ENCODE data around the gene IL2RA. TPM values are rescaled to one million over a fixed set of nuclear protein-coding genes. Genes with fewer than 3 reads are reported as not detected.
A peak's percentile ranks its signal among the peaks of the same experiment; 100 is the strongest.

IL2RA gene
- total and polyA plus RNA-seq, 9 of the 15 experiments (the other 6 are each of a cell fraction or from before 2014, with no cell fraction given): 0.95 TPM; not detected in 8

DNA sequence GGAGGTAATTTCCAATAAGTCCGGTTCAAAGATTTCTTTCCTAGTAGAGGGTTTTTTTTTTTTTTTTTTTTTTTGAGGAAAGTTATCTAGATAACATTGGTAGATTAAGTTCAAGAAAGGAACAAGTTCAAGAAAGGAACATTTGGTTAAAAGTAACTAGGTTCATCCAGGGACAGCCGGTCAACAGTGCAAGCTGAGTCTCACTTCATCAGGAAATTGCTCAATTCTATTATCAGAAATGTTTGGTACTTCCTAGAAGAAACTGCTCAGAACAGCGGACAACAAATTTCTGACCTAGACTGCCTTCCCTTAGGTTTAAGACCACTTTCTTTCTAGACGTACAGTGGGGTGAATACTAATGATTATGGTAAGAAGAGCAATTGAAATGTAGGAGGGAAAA lies 3.7 kb upstream of the IL2RA start:
- Histone ChIP-seq H3K9me1 (ENCODE audit: control insufficient read depth, insufficient read depth, low read length) (no peaks in the 10 kb centered on the region), H3K4me1 (replicated peaks in 1 of 2; ENCODE audit: control insufficient read depth in 2 of 2, insufficient read depth in 2 of 2, low read length in 2 of 2) (peaks cover 0 to 3% of the 10 kb centered on the region in 2 experiments; a peak in 1 of 5 replicates), H3K4me2 (ENCODE audit: insufficient read depth, low read length) (no peak overlapping the region), H3K9ac (ENCODE audit: insufficient read depth in 1 of 2, low read depth in 2 of 2, low read length in 2 of 2) (no peak overlapping the region), H2AFZ (ENCODE audit: low read depth, low read length) (no peak overlapping the region), H3K36me3 (ENCODE audit: control insufficient read depth, insufficient read depth, low read length) (no peaks in the 10 kb centered on the region), H3K9me3 (replicated peaks; ENCODE audit: control insufficient read depth, insufficient read depth, low read depth, low read length) (no peaks in the 10 kb centered on the region), H3K4me3 (no peak overlapping the region), H3K79me2 (ENCODE audit: control insufficient read depth, insufficient read depth, low read length) (no peaks in the 10 kb centered on the region), H4K20me1 (replicated peaks; ENCODE audit: control insufficient read depth, insufficient read depth, low read length) (no peaks in the 10 kb centered on the region), H3K27ac (ENCODE audit: extremely low read depth, low read depth, low read length) (no peak overlapping the region), H3K27me3 (ENCODE audit: control insufficient read depth in 2 of 2, insufficient read depth in 2 of 2, low read length in 2 of 2) (peaks cover 13 to 27% of the 10 kb centered on the region in 2 experiments)
- in situ Hi-C loops (cut with MboI) (no loop called here), intact Hi-C loops (cut with micrococcal nuclease) (no loop called here)
- no peak for TF ChIP-seq SNIP1 (IDR thresholded peaks at IDR 0.05; ENCODE audit: low read depth)
- no peak for TF ChIP-seq CEBPG (CRISPR knock-in tag; IDR thresholded peaks at IDR 0.05)
- TF ChIP-seq CEBPG (tag; conservative IDR thresholded peaks at IDR 0.05 in 1 of 2, IDR thresholded peaks at IDR 0.05 in 1 of 2): peak; percentile 24 to 58; a peak in 2 of 4 replicates
- TF ChIP-seq NFE2L1 (tag; IDR thresholded peaks at IDR 0.05; ENCODE audit: borderline replicate concordance, low read depth): no peak
- TF ChIP-seq, protein P1, sequence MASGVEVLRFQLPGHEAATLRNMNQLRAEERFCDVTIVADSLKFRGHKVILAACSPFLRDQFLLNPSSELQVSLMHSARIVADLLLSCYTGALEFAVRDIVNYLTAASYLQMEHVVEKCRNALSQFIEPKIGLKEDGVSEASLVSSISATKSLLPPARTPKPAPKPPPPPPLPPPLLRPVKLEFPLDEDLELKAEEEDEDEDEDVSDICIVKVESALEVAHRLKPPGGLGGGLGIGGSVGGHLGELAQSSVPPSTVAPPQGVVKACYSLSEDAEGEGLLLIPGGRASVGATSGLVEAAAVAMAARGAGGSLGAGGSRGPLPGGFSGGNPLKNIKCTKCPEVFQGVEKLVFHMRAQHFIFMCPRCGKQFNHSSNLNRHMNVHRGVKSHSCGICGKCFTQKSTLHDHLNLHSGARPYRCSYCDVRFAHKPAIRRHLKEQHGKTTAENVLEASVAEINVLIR (CRISPR knock-in tag; IDR thresholded peaks at IDR 0.05): no peak
- peak; percentile 51 for TF ChIP-seq ETV1 (tag; conservative IDR thresholded peaks at IDR 0.05; ENCODE audit: low read depth)
- TF ChIP-seq BACH1 (tag; IDR thresholded peaks at IDR 0.05): no peak
- no peak for TF ChIP-seq FOXA1 (IDR thresholded peaks at IDR 0.05; ENCODE audit: borderline replicate concordance)
- TF ChIP-seq NFYB (IDR thresholded peaks at IDR 0.05; ENCODE audit: extremely low read depth, insufficient read length): no peak
- 0 out of 2 replicates have a peak, but pooled peaks have one; percentile 34 for TF ChIP-seq GABPA (tag; conservative IDR thresholded peaks at IDR 0.05; ENCODE audit: low read depth)
- TF ChIP-seq EP300 (IDR thresholded peaks at IDR 0.05; ENCODE audit: low read length): 0 out of 2 replicates have a peak, but pooled peaks have one; percentile 33
- TF ChIP-seq HDGF (IDR thresholded peaks at IDR 0.05): no peak
- peak; percentile 82 for TF ChIP-seq CEBPB (tag; IDR thresholded peaks at IDR 0.05)
- FAIRE-seq (no peak), DNase-seq (ENCODE audit: extremely low read depth in 1 of 4, low spot score in 3 of 4) (no peak), ATAC-seq (no peak)
- 12% methylated on average over 4 of the region's 4 CpGs for WGBS (ENCODE audit: insufficient coverage, low coverage, missing lambda C conversion rate)
- ChIA-PET CTCF (ENCODE audit: low intra/inter-chr PET ratio) (no interaction called here), POLR2A (interaction anchor here (1.1 to 1.5 kb wide), 2 partner anchors 12 to 14 kb away, joined by 3 to 4 read pairs; no protein-coding TSS in a partner anchor)
- BruUV-seq (replicated peaks): no TSS peak
